Activated T-cell treated with anti-CD3 and anti-CD28 coated beads, Interleukin-2, amount 50 U/mL, for 72 hours (primary cell): Measurements from ENCODE around the gene AFF1. TPM values are rescaled to one million over a fixed set of nuclear protein-coding genes. Genes with fewer than 3 reads are reported as not detected.

Experiments
- ATAC-seq, 2 donors: fragments of 150-1000 bp; cut with Tn5 transposase; replicated peaks in 1 of 2; 2 replicates each; pipeline ENCODE4 v1.10.0; 2021; ENCODE audit warnings: moderate library complexity in 2 of 2, mild to moderate bottlenecking in 1 of 2
- DNase-seq, 2 donors: peaks; one replicate each; pipeline ENCODE4 v3.0.0; 2021 to 2022; ENCODE audit warnings: mixed read lengths in 1 of 2
- H3K27ac Mint-ChIP-seq: one replicate; pipeline ENCODE4 v1.8.0; 2022; ENCODE audit warnings: mild to moderate bottlenecking, moderate library complexity, mixed read lengths
- H3K27me3 Mint-ChIP-seq: one replicate; pipeline ENCODE4 v1.8.0; 2022; ENCODE audit warnings: low read depth, mixed read lengths
- H3K36me3 Mint-ChIP-seq, 2 donors: one replicate each; pipeline ENCODE4 v1.8.0; 2022; ENCODE audit warnings: mixed read lengths in 2 of 2, mild to moderate bottlenecking in 1 of 2; ENCODE audit not compliant: insufficient read depth in 2 of 2
- H3K4me1 Mint-ChIP-seq: one replicate; pipeline ENCODE4 v1.8.0; 2022; ENCODE audit warnings: low read depth, mixed read lengths
- H3K4me3 Mint-ChIP-seq, 2 donors: one replicate each; pipeline ENCODE4 v1.8.0; 2022; ENCODE audit warnings: mild to moderate bottlenecking in 2 of 2, mixed read lengths in 2 of 2, moderate library complexity in 2 of 2
- H3K9me3 Mint-ChIP-seq, 2 donors: one replicate each; pipeline ENCODE4 v1.8.0; 2022; ENCODE audit warnings: mixed read lengths in 2 of 2
- total RNA-seq, 2 donors: library from RNA; stranded (reverse); gene quantifications; one replicate each; pipeline ENCODE4 v1.2.3, GENCODE V29; 2022

AFF1 gene
- total RNA-seq, 2 donors from 2014 or later = 57.5 to 68.6 TPM

DNA sequence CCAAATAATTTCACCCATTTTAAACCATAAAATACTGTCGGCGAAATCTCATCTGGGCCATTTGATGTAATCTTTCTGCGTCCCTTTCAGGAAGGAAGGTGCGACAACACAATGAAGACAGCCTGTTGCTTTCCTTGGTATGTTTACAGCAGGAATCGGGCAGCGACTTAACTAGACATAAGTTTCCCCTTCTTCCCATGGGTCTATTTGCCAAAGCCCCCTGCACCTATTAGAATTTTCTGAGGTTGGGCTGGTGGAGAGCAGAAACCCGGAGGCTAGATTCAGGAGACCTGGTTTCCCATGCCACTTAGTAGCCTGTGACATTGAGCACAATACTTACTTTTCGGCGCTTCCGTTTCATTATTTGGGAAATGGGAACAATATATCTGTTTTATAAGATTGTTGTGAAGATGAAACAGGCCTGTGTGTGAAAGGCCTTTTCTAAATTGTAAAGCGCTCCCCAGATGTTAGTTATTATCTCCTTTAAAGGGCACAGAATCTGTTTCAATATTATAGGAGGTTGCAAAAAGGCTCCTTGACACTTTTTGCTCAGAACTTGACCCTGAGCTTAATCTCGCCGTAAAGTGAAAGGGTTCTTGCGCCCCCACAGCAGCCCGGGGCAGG is 552 bp upstream of the AFF1 start:
- Mint-ChIP-seq H3K27me3 (no peaks in the 10 kb centered on the region), H3K27ac (peak overlapping the region; percentile 95), H3K4me1 (peaks cover 53% of the 10 kb centered on the region), H3K36me3 (peaks cover 0 to 6% of the 10 kb centered on the region in 2 donors), H3K9me3 (no peaks in the 10 kb centered on the region), H3K4me3 (peak overlapping the region; percentile 92 to 99)
- ATAC-seq (no peak), DNase-seq (no peak)

DNA sequence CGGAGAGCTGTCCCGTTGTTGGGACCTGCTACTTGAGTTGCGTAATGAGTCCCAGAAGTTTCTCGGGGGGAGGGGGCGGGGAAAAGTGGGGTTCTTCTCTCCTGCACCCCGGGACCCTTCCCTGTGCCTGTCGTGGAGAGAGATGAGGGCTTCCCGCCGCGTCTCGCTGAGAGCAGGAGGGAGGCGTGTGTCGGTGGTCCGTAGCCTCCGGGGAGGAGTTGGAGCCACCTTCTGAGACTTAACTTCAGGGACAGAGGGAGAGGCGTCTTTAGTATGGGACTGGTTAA is 698 bp downstream of the AFF1 start:
- no peak for DNase-seq
- ATAC-seq = no peak
- peak overlapping the region; percentile 65 for H3K27ac Mint-ChIP-seq
- H3K36me3 Mint-ChIP-seq = peaks cover 0 to 6% of the 10 kb centered on the region in 2 donors
- H3K4me3 Mint-ChIP-seq = peak overlapping the region; percentile 87 to 93
- H3K9me3 Mint-ChIP-seq = no peaks in the 10 kb centered on the region
- H3K4me1 Mint-ChIP-seq = peaks cover 66% of the 10 kb centered on the region
- no peaks in the 10 kb centered on the region for H3K27me3 Mint-ChIP-seq

DNA sequence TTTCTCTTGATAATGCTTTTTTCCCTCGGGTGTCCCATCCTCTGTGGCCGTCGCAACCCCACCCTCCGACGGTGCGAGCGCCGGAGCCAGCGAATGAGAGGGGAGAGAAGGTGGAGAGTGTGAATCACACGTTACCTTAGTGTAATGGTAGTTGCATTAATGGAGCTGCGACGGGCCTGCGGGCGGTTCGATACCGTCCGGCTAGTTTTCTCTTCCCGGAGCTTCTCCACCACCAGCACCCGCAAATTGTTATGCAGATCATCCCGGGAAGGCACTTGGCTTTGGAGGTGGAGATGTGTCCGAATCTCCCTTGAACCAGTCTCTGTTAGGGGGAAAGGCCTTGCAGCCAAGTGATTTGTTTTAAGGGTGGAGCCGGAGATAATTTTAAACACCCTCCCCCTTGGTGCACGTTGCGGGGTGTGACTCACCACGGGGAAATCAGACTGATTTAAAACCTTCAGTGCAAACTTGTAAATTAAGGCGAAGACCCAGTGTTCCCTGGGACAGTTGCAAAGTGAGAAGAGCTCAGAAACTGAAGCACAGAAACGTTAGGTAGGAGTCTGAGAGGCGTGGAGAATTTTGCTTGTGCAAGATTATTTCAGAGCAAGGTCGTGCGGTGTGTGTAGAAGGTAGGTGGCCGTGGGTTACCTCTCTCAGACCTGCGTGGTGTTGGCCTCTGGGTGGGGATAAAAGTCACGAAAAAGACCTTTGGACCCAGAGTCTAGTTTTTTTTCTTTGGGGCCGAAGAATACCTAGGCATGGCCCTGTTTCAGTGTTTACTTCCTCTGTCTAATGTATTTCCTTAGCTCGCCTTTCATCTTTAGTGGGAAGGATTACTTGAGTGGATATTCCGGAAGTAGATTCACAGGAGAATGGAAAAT is 1.3 kb downstream of the AFF1 start:
- ATAC-seq (peak; percentile 66 to 69), DNase-seq (peak; percentile 77 to 83)
- H3K4me1 Mint-ChIP-seq = peaks cover 67% of the 10 kb centered on the region
- H3K4me3 Mint-ChIP-seq = peak overlapping the region; percentile 87 to 93
- H3K9me3 Mint-ChIP-seq = no peaks in the 10 kb centered on the region
- H3K27ac Mint-ChIP-seq = peak overlapping the region; percentile 65
- H3K36me3 Mint-ChIP-seq = peaks cover 0 to 6% of the 10 kb centered on the region in 2 donors
- H3K27me3 Mint-ChIP-seq = no peaks in the 10 kb centered on the region

DNA sequence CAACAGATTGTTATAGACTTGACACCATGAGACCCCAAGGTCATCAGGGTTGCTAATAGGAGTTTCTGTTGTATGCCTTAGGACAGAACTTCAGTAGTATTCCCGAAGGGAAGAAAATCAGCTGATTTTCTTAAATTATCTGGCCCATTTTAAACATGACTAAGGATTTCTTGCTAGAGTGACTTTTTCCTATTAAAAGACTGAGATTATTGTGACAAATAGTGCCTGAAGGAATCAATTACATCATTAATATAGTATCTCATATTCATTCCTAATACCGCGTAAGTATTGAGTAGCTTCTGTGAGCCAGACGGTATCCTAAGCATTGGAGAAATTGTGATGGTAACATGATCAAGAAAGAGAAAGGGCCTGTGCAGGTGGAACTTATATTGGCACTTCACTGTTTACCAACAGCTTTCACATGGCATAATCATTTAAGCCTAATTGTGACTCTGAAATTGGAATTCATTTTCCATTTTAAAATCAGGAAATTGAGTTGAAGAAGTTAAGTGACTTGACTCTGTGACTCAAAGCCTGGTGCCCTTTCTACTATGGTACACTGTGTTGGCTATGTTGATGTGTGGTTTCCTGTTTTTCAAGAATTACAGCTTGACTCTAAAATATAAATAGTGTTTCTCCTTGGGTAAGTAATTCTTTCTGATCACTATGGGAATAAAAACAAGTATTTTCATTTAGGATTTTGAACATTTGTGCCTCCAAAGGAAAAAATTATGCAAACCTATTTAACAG is 4.1 kb downstream of the AFF1 start:
- no peak for ATAC-seq
- Mint-ChIP-seq H3K4me3 (peak overlapping the region; percentile 54 to 57), H3K4me1 (peaks cover 57% of the 10 kb centered on the region), H3K27ac (no peak overlapping the region), H3K27me3 (no peaks in the 10 kb centered on the region), H3K9me3 (no peaks in the 10 kb centered on the region), H3K36me3 (peaks cover 0 to 6% of the 10 kb centered on the region in 2 donors)
- no peak for DNase-seq

DNA sequence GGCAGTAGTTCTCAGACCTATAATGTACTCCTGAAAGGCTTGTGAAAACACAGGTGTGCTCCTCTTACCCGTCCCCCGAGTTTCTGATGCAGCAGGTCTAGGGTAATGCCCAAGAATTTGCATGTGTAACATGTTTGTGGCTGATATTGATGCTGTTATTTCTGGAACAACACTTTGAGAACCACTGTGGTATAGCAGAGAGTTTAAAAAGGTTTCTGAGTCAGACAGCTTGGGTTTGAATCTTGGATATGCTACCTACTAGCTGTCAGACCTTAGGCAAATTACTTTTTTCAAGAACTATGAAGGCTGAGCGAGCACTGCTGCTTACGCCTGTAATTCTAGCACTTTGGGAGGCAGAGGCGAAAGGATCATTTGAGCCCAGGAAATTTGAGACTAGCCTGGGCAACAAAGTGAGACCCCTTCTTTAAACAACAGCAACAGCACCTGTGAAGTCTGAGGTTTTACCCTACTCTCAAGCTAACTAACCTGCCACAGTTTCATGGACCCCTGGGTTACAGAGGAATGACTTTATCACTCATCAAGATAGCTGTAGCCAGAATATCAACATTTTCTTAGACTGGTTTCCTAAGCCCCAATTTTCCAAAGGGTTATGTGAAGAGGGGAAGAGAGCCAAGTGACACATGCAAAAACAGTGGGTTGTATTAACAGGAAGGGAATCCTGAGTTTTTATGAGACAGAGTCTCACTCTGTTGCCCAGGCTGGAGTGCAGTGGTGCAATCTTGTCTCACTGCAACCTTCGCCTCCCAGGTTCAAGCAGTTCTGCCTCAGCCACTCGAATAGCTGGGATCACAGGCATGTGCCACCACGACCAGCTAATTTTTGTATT is 5.1 kb downstream of the AFF1 start:
- no peaks in the 10 kb centered on the region for H3K27me3 Mint-ChIP-seq
- no peak overlapping the region for H3K27ac Mint-ChIP-seq
- no peaks in the 10 kb centered on the region for H3K9me3 Mint-ChIP-seq
- H3K4me1 Mint-ChIP-seq = peaks cover 59% of the 10 kb centered on the region
- ATAC-seq = peak; percentile 7 to 30
- peak overlapping the region; percentile 54 to 57 for H3K4me3 Mint-ChIP-seq
- DNase-seq = peak; percentile 27 to 50
- peaks cover 0 to 6% of the 10 kb centered on the region in 2 donors for H3K36me3 Mint-ChIP-seq

DNA sequence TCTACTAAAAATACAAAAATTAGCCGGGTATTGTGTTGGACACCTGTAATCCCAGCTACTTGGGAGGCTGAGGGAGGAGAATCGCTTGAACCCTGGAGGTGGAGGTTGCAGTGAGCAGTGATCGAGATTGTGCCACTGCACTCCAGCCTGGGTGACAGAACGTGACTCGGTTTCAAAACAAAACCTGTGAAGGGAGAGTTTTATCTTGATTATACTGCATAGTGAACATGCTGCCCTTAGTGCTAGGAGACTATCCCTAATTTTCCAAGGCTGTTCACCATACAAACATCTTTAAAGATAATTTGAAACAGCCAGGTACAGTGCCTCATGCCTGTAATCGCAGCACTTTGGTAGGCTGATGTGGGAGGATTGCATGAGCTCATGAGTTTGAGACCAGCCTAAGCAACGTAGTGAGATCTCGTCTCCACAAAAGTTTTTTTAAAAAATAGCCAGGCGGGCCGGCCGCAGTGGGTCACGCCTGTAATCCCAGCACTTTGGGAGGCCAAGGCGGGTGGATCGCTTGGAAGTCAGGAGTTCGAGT is 6.2 kb downstream of the AFF1 start:
- peaks cover 0 to 4% of the 10 kb centered on the region in 2 donors for H3K36me3 Mint-ChIP-seq
- DNase-seq (no peak), ATAC-seq (no peak)
- no peaks in the 10 kb centered on the region for H3K27me3 Mint-ChIP-seq
- H3K9me3 Mint-ChIP-seq = no peaks in the 10 kb centered on the region
- H3K27ac Mint-ChIP-seq = no peak overlapping the region
- peaks cover 62% of the 10 kb centered on the region for H3K4me1 Mint-ChIP-seq
- H3K4me3 Mint-ChIP-seq = peak overlapping the region in 1 of 2 donors; percentile 34

DNA sequence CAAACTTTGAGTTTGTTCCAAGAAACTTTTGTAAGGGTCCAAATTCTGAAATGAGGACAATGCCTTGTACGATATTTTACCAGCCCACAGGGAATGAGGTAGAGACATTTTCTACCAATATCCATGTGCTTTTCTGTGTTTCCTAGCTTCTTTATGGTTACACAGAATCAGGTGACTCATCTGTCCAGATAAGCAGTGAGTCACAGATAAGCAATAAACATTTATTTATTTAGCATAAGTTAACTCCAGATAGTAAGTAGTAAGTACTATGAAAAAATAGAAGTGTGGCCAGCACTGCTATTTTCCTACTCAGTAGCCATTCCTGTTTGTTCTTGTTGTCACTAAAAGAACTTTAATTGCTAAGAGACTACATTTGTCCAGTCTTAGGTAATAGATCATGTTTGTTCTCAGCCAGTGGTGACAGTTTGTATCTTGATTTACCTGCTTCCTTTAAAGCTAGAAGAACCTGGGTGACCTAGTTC is 7.4 kb downstream of the AFF1 start:
- no peak overlapping the region for H3K27ac Mint-ChIP-seq
- H3K27me3 Mint-ChIP-seq = no peaks in the 10 kb centered on the region
- H3K4me1 Mint-ChIP-seq = peaks cover 59% of the 10 kb centered on the region
- no peak for ATAC-seq
- no peaks in the 10 kb centered on the region for H3K36me3 Mint-ChIP-seq
- no peaks in the 10 kb centered on the region for H3K9me3 Mint-ChIP-seq
- H3K4me3 Mint-ChIP-seq = no peak overlapping the region
- no peak for DNase-seq

DNA sequence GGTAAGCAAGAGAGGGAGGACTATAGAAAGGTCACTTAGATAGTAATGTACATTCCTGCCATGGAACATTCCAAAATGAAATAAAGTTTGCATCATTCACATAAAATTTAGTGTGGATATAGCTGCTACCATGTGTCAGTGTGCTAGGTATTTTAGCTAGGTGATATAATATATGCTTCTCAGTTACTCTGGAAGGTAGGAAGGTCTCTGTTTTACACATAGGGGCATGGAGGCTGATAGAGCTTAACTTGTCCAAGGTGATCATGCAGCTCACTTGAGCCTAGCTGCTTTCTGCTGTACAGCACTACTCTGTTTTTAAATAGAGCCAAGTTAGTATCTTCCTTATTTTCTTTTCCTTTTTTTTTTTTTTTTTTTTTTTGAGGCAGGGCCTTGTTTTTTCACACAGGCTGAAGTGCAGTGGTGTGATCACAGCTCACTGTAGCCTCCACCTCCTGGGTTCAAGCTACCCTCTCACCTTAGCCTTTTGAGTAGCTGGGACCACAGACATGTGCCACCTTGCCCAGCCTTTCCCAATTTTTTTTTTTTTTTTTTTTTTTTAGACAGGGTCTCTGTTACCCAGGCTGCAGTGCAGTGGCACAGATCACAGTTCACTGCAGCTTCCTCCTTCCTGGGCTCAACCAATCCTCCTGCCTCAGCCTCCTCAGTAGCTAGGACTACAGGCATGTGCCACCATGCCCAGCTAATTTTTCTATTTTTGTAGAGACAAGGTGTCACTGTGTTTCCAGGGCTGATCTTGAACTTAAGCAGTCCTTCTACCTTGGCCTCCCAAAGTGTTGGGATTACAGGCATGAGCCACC is 10.4 kb downstream of the AFF1 start:
- Mint-ChIP-seq H3K36me3 (no peaks in the 10 kb centered on the region), H3K4me1 (peaks cover 43% of the 10 kb centered on the region), H3K27ac (peak overlapping the region; percentile 63), H3K4me3 (no peak overlapping the region), H3K27me3 (no peaks in the 10 kb centered on the region), H3K9me3 (no peaks in the 10 kb centered on the region)
- no peak for DNase-seq
- ATAC-seq = no peak

DNA sequence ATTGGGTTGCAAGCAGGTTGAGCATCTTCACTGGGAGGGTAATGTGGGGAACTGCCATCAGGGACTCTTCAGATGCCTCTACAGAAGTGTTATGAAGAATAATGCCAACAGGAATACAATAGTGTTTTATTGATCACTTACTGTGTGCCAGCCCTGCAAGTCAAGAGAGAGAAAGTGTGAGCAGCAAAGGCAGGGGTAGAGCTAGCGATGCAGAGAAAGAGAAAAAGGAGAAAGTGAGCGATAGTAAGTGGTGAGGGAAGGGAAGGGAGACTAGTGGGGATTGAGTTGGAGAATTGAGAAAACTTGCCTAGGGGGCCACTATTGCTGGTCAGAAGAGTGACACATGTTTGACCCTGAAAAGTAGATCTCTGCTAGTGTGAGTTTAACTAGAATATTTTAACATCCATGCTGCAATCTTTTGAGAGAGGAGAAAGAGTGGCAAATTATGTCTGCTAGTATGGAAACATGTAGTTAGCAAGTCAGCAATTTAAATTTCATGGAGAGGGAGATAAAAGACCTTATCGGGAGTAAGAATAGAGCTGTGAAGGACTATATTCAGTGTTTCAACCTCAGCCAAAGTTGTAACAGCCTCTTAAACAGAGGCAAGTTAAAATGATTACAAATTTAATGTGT is 12.2 kb downstream of the AFF1 start:
- Mint-ChIP-seq H3K36me3 (peaks cover 0 to 3% of the 10 kb centered on the region in 2 donors), H3K4me3 (no peak overlapping the region), H3K4me1 (peaks cover 35% of the 10 kb centered on the region), H3K9me3 (no peaks in the 10 kb centered on the region), H3K27ac (peak overlapping the region; percentile 18), H3K27me3 (no peaks in the 10 kb centered on the region)
- DNase-seq (no peak), ATAC-seq (no peak)

DNA sequence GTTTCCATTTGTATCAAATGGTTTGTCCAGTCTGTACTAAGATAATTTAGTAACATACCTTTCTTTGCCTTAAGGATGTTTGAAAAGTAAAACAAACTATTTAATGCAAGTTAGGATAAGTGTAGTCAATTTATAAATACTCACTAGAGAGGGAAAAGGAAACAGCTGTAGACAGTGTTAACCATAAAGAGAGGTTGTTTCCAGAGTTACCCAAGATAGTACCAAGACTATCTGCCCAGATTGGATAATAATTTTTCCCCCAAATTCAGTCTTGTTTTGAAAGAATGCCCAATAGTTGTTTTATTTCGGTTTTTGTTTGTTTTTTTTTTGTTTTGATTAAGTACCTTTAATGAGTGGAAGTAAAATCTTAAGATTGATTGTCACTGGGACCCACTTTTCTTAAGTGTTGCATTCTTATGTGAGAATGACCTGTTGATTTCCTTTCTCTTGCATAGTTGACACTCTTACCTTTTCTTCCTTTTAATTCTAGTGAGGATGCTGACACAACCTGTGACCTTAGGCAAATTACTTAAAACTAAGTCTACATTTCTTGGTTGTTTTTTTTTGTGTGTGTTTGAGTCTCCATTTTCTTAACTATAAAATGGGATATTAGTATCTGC is 12.8 kb downstream of the AFF1 start:
- DNase-seq (no peak), ATAC-seq (no peak)
- Mint-ChIP-seq H3K27ac (peak overlapping the region; percentile 61), H3K9me3 (no peaks in the 10 kb centered on the region), H3K4me3 (peak overlapping the region in 1 of 2 donors; percentile 44), H3K36me3 (peaks cover 0 to 5% of the 10 kb centered on the region in 2 donors), H3K4me1 (peaks cover 35% of the 10 kb centered on the region), H3K27me3 (no peaks in the 10 kb centered on the region)

DNA sequence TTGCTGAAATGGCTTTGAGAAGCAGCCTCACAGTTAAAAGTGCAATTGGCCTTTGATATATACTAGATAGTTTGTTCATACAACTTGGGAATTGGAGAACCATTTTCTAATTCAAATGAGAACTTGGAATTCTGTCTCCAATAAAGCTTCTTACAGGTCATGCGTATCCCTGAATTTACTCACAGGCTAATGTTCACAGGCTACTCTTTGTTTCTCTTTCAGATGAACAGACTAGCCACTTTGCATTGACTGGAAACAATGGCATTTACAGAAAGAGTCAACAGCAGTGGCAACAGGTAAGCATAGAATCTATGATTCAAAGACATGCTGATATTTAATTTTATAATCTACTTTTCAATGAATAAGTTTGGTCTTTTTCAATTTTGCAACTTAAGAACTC is 13.5 kb downstream of the AFF1 start:
- ATAC-seq = no peak
- Mint-ChIP-seq H3K36me3 (peaks cover 0 to 5% of the 10 kb centered on the region in 2 donors), H3K27me3 (no peaks in the 10 kb centered on the region), H3K4me1 (peaks cover 35% of the 10 kb centered on the region), H3K4me3 (peak overlapping the region in 1 of 2 donors; percentile 44), H3K9me3 (no peaks in the 10 kb centered on the region), H3K27ac (peak overlapping the region; percentile 33)
- DNase-seq = no peak
